Epithelial cell of proximal tubule (primary cell): Measurements from ENCODE around the gene TASL. TPM values are rescaled to one million over a fixed set of nuclear protein-coding genes. Genes with fewer than 3 reads are reported as not detected.

ENCODE experiments used
- DNase-seq: peaks from one replicate; pipeline ENCODE4 v3.0.0-alpha.2; 2011; ENCODE audit warnings: low read depth
- H3K4me3 ChIP-seq: 2 replicates; pipeline ENCODE4 v1.5.1; 2011; ENCODE audit warnings: low read depth, mild to moderate bottlenecking, low read length
- CTCF ChIP-seq: conservative IDR thresholded peaks from 2 replicates; pipeline ENCODE4 v1.5.1; 2012; ENCODE audit warnings: low read depth, mild to moderate bottlenecking, low read length
- total RNA-seq: library from RNA; depleted of rRNA; stranded (reverse); fragments of >200 nt; gene quantifications from 2 replicates; pipeline ENCODE4 v1.2.3, GENCODE V29; 2015

The TASL gene
- total RNA-seq, result not detected in 2 replicates

- TF ChIP-seq CTCF, result no peak
- DNase-seq, result no peak
- peak within 1 kb of the TSS; percentile 19 for H3K4me3 ChIP-seq
Observed at GRCh38 chrX:30577362-30577991, at the start of gene TASL. TASL (minus strand) TSS chrX:30577766; CDS start chrX:30560355, 17,411 bp downstream.

GRCh38 chrX:30626402-30626801, 48.8 kb upstream of the TASL start:
- TF ChIP-seq CTCF, result no peak
- no peak for DNase-seq
- H3K4me3 ChIP-seq, result no peak overlapping the region

GRCh38 chrX:30622361-30622760, 44.8 kb upstream of the TASL start:
- TF ChIP-seq CTCF, result no peak

GRCh38 chrX:30620980-30621618, 43.5 kb upstream of the TASL start:
- peak; percentile 61 for DNase-seq
- H3K4me3 ChIP-seq, result no peak overlapping the region
- no peak for TF ChIP-seq CTCF

More at GRCh38 chrX:30622361-30622760, 44.8 kb upstream of the TASL start:
- H3K4me3 ChIP-seq, result no peak overlapping the region
- DNase-seq, result no peak

- no peak for TF ChIP-seq CTCF
- no peak for DNase-seq
Observed at GRCh38 chrX:30620125-30620524, 42.6 kb upstream of the TASL start.

GRCh38 chrX:30618160-30618765, 40.7 kb upstream of the TASL start:
- no peak overlapping the region for H3K4me3 ChIP-seq
- TF ChIP-seq CTCF, result peak; percentile 30
- DNase-seq, result no peak

More at GRCh38 chrX:30620125-30620524, 42.6 kb upstream of the TASL start:
- H3K4me3 ChIP-seq, result no peak overlapping the region
